ENCODE data around the gene STIM1.

Gene STIM1

GRCh38 chr11:3867209-3868091 is 12.0 kb downstream of the STIM1 start:
- TF ChIP-seq, protein P1, sequence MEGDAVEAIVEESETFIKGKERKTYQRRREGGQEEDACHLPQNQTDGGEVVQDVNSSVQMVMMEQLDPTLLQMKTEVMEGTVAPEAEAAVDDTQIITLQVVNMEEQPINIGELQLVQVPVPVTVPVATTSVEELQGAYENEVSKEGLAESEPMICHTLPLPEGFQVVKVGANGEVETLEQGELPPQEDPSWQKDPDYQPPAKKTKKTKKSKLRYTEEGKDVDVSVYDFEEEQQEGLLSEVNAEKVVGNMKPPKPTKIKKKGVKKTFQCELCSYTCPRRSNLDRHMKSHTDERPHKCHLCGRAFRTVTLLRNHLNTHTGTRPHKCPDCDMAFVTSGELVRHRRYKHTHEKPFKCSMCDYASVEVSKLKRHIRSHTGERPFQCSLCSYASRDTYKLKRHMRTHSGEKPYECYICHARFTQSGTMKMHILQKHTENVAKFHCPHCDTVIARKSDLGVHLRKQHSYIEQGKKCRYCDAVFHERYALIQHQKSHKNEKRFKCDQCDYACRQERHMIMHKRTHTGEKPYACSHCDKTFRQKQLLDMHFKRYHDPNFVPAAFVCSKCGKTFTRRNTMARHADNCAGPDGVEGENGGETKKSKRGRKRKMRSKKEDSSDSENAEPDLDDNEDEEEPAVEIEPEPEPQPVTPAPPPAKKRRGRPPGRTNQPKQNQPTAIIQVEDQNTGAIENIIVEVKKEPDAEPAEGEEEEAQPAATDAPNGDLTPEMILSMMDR (IDR thresholded peaks at IDR 0.05; ENCODE audit: insufficient read depth, low read length, missing control alignments): no peak
- no peak for DNase-seq (ENCODE audit: low read depth, low spot score)
- CTCF ChIA-PET: interaction anchor here (1.0 to 8.5 kb wide), 4 partner anchors 12 to 205 kb away, joined by 3 to 106 read pairs (median 16); partner anchors contain the start of gene STIM1
- H3K4me3 ChIP-seq (ENCODE audit: low read depth, low read length): no peak overlapping the region
- POLR2A ChIA-PET: no interaction called here

GRCh38 chr11:3873712-3874349 is 18.4 kb downstream of the STIM1 start:
- POLR2A ChIA-PET: no interaction called here
- CTCF ChIA-PET: interaction anchor here (0.9 to 6.8 kb wide), 4 partner anchors 19 to 199 kb away, joined by 3 to 51 read pairs (median 13); partner anchors contain the start of gene STIM1
- H3K4me3 ChIP-seq (ENCODE audit: low read depth, low read length): no peak overlapping the region
- DNase-seq (ENCODE audit: low read depth, low spot score): no peak
- TF ChIP-seq, protein P1 (IDR thresholded peaks at IDR 0.05; ENCODE audit: insufficient read depth, low read length, missing control alignments): no peak

DNA sequence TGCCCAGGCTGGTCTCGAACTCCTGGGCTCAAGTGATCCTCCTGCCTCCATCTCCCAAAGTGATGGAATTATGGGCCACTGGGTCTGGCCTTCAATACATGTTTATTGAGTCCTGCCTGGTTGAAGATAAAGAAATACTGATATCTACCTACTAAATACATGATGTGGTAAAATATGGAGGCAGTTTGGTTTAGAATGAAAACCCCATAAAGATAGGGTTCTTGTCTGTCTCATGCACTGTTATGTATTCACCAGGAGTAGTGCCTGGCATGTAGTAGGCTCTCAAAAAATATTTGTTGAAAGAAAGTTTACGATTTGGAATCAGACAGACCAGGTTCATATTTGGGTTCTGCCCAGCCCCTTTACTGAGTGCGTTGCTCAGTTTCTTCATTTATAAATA is 21.1 kb downstream of the STIM1 start:
- ChIA-PET CTCF (interaction anchor here (1.0 to 6.8 kb wide), 3 partner anchors 22 to 196 kb away, joined by 3 to 51 read pairs (median 14); partner anchors contain the start of gene STIM1), POLR2A (no interaction called here)
- no peak overlapping the region for H3K4me3 ChIP-seq (ENCODE audit: low read depth, low read length)
- DNase-seq (ENCODE audit: low read depth, low spot score): no peak
- TF ChIP-seq, protein P1 (IDR thresholded peaks at IDR 0.05; ENCODE audit: insufficient read depth, low read length, missing control alignments): no peak

DNA sequence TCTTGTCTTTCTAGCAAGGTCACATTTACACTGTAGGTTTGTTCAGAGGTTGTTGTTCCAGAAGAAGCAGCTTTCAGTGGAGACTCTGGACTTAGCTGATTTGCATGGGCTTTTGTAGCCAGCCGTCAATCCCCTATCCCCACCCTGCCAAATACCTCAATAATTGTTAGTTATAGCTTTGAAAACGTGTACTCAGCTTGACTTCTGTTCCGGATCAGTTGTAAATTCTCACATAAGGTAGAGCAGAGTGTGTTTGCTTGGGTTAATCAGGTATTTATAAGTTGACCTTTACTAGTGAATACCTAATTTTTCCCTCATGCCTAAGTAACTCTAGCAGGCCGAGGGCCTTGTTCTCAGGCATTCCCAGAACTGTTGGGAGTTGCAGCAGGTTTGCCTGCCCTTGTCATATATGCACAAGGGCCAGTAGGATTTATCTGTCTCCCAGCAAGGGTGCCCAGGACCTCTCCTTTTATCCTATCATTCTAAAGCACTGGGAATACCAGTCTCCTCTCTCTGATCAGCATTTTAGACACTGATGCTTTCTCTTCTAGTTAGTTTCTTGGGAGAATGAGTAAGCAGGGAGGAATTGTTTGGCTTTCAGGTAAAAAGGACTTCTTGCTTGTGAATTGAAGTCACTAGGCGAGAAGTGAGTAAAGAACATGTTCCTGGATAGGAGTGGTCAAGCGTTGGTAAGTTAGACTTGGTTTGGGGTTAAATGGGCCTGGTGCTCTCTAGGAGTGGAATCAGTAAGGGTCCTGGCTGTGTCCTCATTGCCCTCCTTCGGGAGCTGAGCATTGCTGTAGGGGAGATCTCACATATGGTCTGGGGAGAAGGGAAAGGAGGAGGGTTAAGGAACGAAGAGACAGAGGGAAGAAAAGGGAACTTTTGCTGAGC is 22.1 kb downstream of the STIM1 start:
- POLR2A ChIA-PET: no interaction called here

DNA sequence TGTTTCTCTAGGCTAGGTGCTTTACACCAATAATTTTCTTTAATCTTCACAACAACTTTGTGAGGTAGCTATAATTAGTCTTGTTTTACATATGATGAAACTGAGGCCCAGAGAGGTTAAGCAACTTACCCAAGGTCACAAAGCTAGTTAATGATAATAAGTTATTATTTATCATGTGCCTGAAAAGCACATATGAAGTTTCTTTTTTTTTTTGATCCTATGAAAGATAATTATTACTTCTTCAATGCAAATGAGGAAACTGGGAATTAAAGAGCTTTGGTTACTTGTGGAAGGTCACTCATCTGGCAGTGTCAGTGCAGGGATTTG is 22.8 kb downstream of the STIM1 start:
- ChIA-PET POLR2A (no interaction called here), CTCF (interaction anchor here (1.2 to 6.8 kb wide), 3 partner anchors 23 to 195 kb away, joined by 4 to 51 read pairs (median 14); partner anchors contain the start of gene STIM1)
- H3K4me3 ChIP-seq (ENCODE audit: low read depth, low read length): no peak overlapping the region
- TF ChIP-seq, protein P1 (IDR thresholded peaks at IDR 0.05; ENCODE audit: insufficient read depth, low read length, missing control alignments): no peak
- DNase-seq (ENCODE audit: low read depth, low spot score): no peak

More for the DNA sequence above, 22.1 kb downstream of the STIM1 start:
- H3K4me3 ChIP-seq (ENCODE audit: low read depth, low read length): no peak overlapping the region
- CTCF ChIA-PET: interaction anchor here (0.5 to 6.8 kb wide), 4 partner anchors 8 to 195 kb away, joined by 3 to 51 read pairs (median 8); partner anchors contain the start of gene STIM1
- no peak for DNase-seq (ENCODE audit: low read depth, low spot score)
- TF ChIP-seq, protein P1 (IDR thresholded peaks at IDR 0.05; ENCODE audit: insufficient read depth, low read length, missing control alignments): no peak
